OCI-LY3 (cell line): ENCODE data around the gene CACNG1.

Experiments
- H2AFZ ChIP-seq: fragments of 200-600, 300-600 bp; shearing (Covaris generic); 2 replicates; pipeline ENCODE4 v1.6.0; 2014; ENCODE audit warnings: antibody characterized with exemption, low read depth, low read length
- H3K27ac ChIP-seq: fragments of 200-600, 300-600 bp; sonication (generic); 2 replicates; pipeline ENCODE4 v1.5.1; 2014; ENCODE audit warnings: mild to moderate bottlenecking, low read length, moderate library complexity, mixed read lengths
- H3K27me3 ChIP-seq: fragments of 200-600, 300-600 bp; sonication (generic); 2 replicates; pipeline ENCODE4 v1.6.1; 2014; ENCODE audit warnings: low read depth, low read length, mixed read lengths
- H3K36me3 ChIP-seq: fragments of 200-600, 300-600 bp; sonication (generic); replicated peaks from 2 replicates; pipeline ENCODE3; 2014; ENCODE audit warnings: low read depth, low read length, mixed read lengths
- H3K4me1 ChIP-seq: fragments of 300-600, 200-600 bp; sonication (generic); 2 replicates; pipeline ENCODE4 v1.6.1; 2014; ENCODE audit warnings: low read length, mixed read lengths
- H3K4me2 ChIP-seq: fragments of 200-600, 300-600 bp; sonication (generic); 2 replicates; pipeline ENCODE4 v1.6.1; 2014; ENCODE audit warnings: low read length, mixed read lengths
- H3K4me3 ChIP-seq: fragments of 300-600, 200-600 bp; sonication (generic); 2 replicates; pipeline ENCODE4 v1.5.1; 2014; ENCODE audit warnings: antibody characterized with exemption, mild to moderate bottlenecking, low read length, moderate library complexity
- H3K79me2 ChIP-seq: fragments of 300-600, 200-600 bp; shearing (Covaris generic); 2 replicates; pipeline ENCODE4 v1.6.1; 2014; ENCODE audit warnings: mild to moderate bottlenecking, low read length, mixed read lengths
- H3K9ac ChIP-seq: fragments of 300-600, 200-600 bp; shearing (Covaris generic); 2 replicates; pipeline ENCODE4 v1.6.0; 2014; ENCODE audit warnings: mild to moderate bottlenecking, low read length, moderate library complexity
- H3K9me3 ChIP-seq: fragments of 200-600, 300-600 bp; shearing (Covaris generic); 2 replicates; pipeline ENCODE4 v1.6.1; 2014; ENCODE audit warnings: low read length, mixed read lengths; ENCODE audit not compliant: insufficient read depth
- H4K20me1 ChIP-seq: fragments of 200-600, 300-600 bp; sonication (generic); 2 replicates; pipeline ENCODE4 v1.6.1; 2016; ENCODE audit warnings: low read length, mixed read lengths; ENCODE audit not compliant: insufficient read depth
- EZH2phosphoT487 ChIP-seq: fragments of 200-600 bp; shearing (Covaris generic); IDR thresholded peaks from 2 replicates; pipeline ENCODE4 v1.6.1; 2018; ENCODE audit warnings: antibody characterized with exemption, mixed run types, low read depth
- TF ChIP-seq, protein P1 (sequence below): fragments of 200-600, 300-600 bp; sonication (generic); IDR thresholded peaks from 2 replicates; pipeline ENCODE4 v1.5.1; 2014; ENCODE audit warnings: antibody characterized with exemption, low read length, low read depth

CACNG1 gene

DNA sequence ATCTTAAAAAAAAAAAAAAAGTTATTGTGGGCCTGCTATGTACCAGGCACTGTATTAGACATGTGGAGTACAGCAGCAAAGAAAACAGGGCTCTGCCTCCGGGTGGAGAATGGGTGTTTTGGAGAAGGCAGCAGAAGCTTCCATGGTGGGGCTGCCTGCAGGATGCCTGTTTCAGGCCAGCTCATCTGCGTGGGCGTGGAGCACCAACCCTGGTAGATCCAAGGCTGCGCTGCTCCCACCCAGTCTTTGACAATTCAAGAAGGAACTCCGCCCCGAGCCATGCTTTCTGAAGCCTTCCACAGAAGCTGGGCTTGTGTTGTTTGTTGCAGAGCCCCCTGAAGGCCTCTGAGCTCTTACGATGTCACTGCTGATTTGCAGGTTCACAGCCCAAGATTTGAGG, 23.2 kb upstream of the CACNG1 start:
- no peaks in the 10 kb centered on the region for H4K20me1 ChIP-seq
- no peak overlapping the region for H3K27ac ChIP-seq
- no peak overlapping the region for H2AFZ ChIP-seq
- H3K36me3 ChIP-seq, result no peaks in the 10 kb centered on the region
- no peaks in the 10 kb centered on the region for H3K79me2 ChIP-seq
- TF ChIP-seq EZH2phosphoT487, result no peak
- TF ChIP-seq, protein P1, sequence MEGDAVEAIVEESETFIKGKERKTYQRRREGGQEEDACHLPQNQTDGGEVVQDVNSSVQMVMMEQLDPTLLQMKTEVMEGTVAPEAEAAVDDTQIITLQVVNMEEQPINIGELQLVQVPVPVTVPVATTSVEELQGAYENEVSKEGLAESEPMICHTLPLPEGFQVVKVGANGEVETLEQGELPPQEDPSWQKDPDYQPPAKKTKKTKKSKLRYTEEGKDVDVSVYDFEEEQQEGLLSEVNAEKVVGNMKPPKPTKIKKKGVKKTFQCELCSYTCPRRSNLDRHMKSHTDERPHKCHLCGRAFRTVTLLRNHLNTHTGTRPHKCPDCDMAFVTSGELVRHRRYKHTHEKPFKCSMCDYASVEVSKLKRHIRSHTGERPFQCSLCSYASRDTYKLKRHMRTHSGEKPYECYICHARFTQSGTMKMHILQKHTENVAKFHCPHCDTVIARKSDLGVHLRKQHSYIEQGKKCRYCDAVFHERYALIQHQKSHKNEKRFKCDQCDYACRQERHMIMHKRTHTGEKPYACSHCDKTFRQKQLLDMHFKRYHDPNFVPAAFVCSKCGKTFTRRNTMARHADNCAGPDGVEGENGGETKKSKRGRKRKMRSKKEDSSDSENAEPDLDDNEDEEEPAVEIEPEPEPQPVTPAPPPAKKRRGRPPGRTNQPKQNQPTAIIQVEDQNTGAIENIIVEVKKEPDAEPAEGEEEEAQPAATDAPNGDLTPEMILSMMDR, result no peak
- no peaks in the 10 kb centered on the region for H3K27me3 ChIP-seq
- no peaks in the 10 kb centered on the region for H3K4me1 ChIP-seq
- H3K4me3 ChIP-seq, result no peak overlapping the region
- no peak overlapping the region for H3K4me2 ChIP-seq
- no peaks in the 10 kb centered on the region for H3K9me3 ChIP-seq
- no peak overlapping the region for H3K9ac ChIP-seq

DNA sequence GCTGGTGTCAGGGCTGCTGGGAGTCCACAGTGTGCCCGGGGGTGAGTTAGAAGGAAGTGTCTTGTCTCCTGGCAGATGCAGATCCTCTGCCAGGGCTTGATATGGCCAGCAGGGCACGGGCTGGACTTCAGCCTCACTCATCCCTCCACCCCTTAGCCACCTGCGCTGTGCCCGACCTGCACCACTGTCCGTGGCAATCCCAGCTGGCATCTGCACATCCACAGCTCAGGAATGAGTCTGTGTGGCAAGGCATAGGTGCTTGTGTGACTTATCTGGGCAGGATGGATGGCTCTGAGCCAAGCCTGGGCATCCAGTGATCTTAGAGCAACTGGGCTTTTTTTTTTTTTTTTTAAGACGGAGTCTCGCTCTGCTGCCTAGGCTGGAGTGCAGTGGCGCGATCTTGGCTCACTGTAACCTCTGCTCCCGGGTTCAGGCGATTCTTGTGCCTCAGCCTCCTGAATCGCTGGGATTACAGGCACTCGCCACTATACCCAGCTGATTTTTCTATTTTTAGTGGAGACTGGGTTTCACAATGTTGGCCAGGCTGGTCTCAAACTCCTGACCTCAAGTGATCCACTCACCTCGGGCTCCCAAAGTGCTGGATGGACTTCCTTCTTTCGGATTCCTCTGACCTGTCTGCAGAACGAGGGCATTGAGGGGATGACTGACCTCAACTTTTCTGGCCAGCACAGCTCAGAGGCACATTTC, 22.5 kb upstream of the CACNG1 start:
- Histone ChIP-seq H4K20me1 (no peaks in the 10 kb centered on the region), H3K4me2 (no peak overlapping the region), H3K27me3 (no peaks in the 10 kb centered on the region), H3K9me3 (no peaks in the 10 kb centered on the region), H3K9ac (no peak overlapping the region), H2AFZ (no peak overlapping the region), H3K4me3 (no peak overlapping the region), H3K4me1 (no peaks in the 10 kb centered on the region), H3K36me3 (no peaks in the 10 kb centered on the region), H3K79me2 (no peaks in the 10 kb centered on the region), H3K27ac (no peak overlapping the region)
- TF ChIP-seq EZH2phosphoT487, result no peak
- TF ChIP-seq, protein P1, result no peak

DNA sequence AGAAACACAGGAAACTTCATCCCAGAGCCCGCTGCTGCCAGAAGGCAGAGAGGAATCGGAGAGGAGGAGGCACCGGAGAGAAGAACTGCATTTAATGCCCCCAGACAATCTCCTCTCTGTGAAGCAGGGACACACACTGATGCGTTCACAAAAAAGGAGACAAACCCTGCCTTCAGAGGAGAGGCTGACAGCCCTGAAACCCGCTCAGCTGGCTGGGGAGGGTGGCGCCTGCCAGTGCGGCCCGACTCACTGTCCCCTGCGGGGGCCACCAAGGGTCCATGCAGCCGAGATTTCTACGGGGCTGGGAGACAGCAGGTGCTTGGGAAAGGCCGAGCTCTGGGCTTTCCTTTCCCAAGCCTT, 21.9 kb upstream of the CACNG1 start:
- H3K27me3 ChIP-seq, result no peaks in the 10 kb centered on the region
- TF ChIP-seq, protein P1, result no peak
- no peak for TF ChIP-seq EZH2phosphoT487
- H4K20me1 ChIP-seq, result no peaks in the 10 kb centered on the region
- H2AFZ ChIP-seq, result no peak overlapping the region
- no peak overlapping the region for H3K27ac ChIP-seq
- H3K4me1 ChIP-seq, result no peaks in the 10 kb centered on the region
- no peaks in the 10 kb centered on the region for H3K9me3 ChIP-seq
- H3K9ac ChIP-seq, result no peak overlapping the region
- no peaks in the 10 kb centered on the region for H3K79me2 ChIP-seq
- H3K4me2 ChIP-seq, result no peak overlapping the region
- H3K36me3 ChIP-seq, result no peaks in the 10 kb centered on the region
- no peak overlapping the region for H3K4me3 ChIP-seq

DNA sequence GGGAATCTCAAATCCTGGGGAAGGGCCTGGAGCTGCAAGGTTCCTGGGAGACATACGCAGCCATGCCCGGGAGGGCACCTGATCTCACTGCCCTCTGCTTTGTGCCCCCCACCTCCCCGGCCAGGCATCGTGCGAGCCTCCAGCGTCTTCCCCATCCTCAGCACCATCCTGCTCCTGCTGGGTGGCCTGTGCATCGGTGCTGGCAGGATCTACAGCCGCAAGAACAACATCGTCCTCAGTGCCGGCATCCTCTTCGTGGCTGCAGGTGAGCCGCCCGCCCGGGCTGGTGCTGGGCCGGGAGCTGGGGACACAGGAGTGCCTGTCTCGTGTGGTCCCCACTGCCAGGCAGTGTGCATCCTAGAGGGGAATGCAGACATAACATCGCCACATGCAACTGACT, 19.6 kb upstream of the CACNG1 start:
- Histone ChIP-seq H3K27me3 (no peaks in the 10 kb centered on the region), H4K20me1 (no peaks in the 10 kb centered on the region), H3K4me1 (no peaks in the 10 kb centered on the region), H3K36me3 (no peaks in the 10 kb centered on the region), H3K27ac (no peak overlapping the region), H3K4me3 (no peak overlapping the region), H3K4me2 (no peak overlapping the region), H3K9ac (no peak overlapping the region), H3K79me2 (no peaks in the 10 kb centered on the region), H3K9me3 (no peaks in the 10 kb centered on the region), H2AFZ (no peak overlapping the region)
- no peak for TF ChIP-seq EZH2phosphoT487
- TF ChIP-seq, protein P1, result no peak
